ENCODE data around the gene THTPA.

THTPA gene, protein sequence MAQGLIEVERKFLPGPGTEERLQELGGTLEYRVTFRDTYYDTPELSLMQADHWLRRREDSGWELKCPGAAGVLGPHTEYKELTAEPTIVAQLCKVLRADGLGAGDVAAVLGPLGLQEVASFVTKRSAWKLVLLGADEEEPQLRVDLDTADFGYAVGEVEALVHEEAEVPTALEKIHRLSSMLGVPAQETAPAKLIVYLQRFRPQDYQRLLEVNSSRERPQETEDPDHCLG

DNA sequence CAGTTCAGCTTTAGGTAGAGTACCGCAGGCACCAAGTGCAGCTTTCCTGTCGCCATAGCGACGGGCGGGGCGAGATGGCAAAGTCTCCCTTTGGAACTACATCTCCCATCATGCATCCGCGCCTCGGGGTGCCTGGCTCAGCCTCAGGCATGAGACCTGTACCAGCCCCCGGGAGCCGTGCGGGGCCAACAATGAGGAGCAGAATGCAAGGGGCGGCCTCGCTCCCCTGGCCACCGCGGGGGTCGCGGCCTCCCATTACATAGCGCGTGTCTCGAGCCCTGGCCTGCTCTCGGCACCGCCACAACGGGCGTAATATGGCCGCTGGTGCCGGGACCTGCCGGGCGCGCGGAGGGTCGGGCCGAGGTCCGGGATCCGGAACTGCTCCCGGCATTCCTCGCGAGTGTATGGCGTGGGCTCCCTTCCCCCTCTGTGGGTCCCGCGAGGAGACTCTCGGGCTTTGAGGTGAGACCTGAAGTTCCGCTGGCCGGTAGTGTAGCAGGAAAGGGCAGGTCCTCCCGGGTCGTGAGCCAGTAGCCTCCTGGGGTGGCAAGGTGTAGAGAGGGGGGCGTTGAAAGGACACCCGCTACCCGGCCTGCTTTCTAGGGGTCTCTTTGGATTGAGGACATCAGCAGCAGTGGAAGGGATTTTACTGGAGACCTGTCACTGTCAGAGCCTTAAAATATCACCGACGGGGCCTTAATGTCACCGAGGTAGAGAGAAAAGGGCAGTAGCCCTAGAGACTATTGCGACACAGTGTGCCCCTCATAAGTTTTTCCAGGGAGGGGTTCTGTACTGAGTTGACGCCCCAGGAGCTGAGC lies at the start of gene THTPA:
Gene THTPA (plus strand): TSS at position 390 of the 818 bp plus-strand sequence. CDS start 487 bp downstream, outside the sequence.
- DNase-seq (ENCODE audit: low read depth in 1 of 2, low spot score in 1 of 2), result peak; percentile 82 to 84

DNA sequence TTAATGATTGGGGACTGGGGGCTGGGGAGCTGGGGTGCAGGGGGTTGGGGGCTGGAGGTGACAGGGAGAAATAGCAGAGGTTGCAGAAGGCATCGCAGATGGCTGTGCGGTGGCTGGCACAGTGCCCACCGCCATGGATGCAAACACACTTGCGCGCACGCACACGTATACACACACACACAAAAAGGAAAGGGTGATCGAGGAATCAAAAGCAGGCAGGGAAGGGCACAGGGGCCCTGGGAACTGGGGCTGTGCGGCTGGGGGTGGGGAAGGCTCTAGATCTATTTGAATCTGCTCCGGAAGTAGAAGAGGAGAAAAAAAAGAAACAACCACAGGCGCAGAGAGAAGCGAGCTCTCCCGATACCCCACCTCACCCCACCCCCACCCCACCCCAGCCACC lies 43.9 kb upstream of the THTPA start:
- no peak for DNase-seq (ENCODE audit: low read depth in 1 of 2, low spot score in 1 of 2)

DNA sequence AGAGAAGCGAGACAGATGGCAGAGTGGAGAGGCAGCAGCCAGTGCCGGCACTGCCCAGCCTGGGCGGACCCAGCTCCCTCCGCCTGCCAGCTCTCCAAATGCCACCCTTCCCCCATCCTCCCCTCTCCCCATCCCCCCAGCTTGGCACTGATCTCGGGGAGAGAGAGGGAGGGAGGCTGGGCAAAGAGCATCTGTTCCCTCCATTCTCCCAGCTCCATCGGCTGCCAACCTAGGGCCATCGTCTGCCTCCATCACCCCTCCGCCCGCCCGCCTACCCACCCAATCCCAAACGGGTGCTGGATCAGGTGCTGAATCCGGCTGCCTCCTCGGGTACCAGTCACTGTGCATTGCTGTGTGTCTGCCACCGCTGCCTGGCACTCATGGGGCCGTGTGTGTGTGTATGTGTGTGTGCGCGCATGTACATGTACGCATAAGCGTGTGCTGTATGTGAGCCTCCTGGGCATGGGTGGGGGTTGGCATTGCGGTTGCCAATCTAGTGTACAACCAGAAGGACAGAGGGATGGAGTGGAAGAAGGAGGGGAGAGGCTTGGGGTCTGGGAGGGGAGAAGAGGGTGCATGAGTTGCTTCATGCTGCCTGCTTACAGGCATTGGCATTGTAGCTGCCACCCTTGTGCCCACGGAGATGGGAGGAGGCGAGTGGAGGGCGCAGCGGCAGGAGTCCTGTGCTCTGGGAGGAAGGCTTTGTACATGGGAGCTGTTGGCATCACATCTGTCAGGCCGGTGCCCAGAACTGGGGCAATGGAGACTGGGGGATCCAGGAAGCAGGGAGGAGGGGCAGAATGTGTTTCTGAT lies 42.9 kb upstream of the THTPA start:
- no peak for DNase-seq (ENCODE audit: low read depth in 1 of 2, low spot score in 1 of 2)

DNA sequence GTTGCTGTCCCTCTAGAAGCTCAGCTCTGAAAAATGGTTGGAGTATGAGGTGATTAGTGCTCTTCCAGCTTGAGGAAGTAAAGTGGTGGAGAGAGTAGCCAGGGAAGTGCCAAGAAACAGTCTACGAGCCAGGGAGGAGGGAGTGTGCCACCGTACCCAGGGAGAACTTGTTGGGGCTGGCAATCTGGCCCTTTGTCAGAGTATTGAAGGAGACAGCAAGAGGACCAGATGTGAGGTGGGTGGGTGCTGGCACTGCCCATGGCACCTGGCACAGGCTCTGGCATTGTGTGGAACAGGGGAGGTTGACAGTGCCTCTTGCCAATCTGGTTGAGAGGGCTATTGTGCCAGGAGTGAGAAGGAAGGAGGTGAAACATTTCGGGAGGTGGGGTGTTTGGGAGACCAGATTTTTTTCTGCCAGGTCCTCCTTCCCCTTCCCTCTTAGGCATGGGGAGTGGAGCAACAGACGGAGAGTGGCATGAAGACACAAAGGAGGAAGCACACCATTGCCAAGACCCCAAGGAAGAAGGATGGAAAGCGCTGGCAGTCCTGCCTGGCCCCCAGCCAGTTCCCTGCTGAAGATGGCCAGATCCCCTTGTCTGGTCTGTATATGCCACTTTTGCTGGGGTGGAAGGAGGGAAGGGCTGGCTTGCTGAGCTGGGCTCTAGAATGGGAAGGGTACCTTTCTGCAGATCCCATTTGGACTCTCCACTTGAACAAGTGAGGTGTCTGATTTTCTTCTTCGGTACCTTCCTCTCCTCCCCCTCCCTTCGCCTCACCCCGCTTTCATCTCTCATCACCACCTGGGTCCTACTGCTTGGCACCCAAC lies 42.0 kb upstream of the THTPA start:
- no peak for DNase-seq (ENCODE audit: low read depth in 1 of 2, low spot score in 1 of 2)

DNA sequence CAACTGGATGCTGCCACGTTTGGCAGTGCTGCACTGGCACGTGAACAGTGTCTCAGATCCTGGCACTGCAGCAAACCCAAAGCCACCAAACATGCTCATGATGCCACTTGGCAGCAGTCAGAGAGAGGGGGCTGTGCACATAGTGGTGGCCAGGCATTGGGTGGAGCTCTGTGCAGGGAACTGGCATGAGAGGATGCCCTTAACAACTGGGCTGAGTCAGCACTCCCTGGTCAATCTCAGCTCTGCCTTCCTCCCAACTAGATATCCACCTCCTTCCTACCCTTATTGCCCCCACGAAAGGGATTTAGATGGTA lies 41.5 kb upstream of the THTPA start:
- no peak for DNase-seq (ENCODE audit: low read depth in 1 of 2, low spot score in 1 of 2)

DNA sequence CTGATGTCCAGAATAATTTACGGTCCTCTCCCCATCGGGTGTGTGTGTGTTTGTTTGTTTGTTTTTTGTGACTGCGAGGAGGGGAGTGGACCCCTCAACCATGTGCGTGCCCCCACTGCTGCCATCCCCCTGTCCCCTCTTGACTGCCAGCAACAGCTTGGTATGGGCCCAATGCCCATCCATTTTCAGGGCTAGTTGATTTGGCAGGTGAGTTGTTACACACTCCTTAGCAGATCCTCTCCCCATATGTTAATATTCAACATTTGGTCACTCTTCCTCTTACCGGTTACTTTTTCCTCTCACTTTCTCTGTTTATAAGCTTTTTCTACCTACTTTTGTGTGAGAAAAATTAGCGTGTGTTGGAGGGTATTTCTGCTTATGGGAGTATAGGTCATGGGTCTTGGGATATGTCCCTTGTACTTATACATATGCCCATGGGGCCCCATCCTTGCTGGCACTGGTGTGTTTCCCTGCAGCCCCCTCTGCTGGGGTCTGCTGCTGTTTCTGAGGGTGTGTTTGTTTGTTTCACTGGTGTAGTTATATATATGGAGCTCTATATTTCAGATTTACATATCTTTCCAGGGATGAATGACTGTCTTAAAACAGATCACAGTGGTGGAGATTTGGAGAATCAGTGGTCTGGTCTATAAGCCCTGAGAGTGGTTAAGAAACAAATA lies 38.3 kb upstream of the THTPA start:
- no peak for DNase-seq (ENCODE audit: low read depth in 1 of 2, low spot score in 1 of 2)

DNA sequence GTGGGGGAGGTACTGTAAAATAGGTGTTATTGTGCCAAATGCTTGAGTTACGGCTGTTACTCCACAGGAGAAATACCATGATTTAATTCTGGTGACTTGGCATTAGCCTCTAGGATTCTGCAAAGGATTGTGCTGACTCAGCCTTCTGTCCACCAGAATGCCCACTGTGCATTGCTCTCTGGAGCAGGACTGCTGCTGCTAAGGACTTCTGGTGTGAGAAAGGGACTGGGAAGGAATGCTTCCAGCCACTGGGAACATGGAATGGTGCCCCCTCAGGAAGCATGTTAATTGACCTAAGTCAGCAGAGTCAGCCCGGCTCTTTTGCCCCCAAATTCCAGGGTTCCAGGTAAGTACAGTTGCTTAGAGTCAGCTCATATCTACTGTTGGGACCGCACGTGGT lies 37.4 kb upstream of the THTPA start:
- DNase-seq (ENCODE audit: low read depth in 1 of 2, low spot score in 1 of 2), result no peak

DNA sequence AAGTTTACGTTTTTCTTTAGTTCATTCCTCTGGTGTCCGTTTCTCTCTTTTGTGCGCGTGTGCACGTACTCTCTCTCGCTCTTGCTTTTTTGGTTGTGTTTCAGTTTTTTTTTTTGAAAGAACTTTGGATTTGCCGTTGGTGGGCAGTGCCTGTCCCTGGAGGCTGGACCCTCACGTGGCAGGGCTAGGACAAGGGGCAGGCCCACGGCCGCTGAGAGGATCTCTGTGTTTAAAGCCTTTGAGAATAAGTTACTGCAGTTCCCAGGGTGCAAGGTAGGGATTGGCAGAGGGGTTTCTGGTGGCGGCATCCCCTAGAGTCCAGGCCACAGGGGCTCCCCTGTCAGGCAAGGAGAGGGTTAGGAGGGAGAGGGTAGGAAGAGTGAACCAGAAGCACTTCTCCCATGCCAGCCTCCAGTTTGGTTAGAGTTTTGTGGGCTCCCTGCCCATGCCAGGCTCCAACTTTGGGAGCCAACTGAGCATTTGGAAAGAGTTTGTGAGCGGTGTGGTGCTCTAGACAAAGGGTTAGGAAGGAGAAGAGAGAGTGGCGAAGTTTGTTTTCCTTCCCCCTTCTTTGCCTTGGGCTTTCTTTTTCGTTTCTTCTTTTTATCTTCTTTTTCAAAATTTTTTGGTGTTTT lies 35.1 kb upstream of the THTPA start:
- no peak for DNase-seq (ENCODE audit: low read depth in 1 of 2, low spot score in 1 of 2)

DNA sequence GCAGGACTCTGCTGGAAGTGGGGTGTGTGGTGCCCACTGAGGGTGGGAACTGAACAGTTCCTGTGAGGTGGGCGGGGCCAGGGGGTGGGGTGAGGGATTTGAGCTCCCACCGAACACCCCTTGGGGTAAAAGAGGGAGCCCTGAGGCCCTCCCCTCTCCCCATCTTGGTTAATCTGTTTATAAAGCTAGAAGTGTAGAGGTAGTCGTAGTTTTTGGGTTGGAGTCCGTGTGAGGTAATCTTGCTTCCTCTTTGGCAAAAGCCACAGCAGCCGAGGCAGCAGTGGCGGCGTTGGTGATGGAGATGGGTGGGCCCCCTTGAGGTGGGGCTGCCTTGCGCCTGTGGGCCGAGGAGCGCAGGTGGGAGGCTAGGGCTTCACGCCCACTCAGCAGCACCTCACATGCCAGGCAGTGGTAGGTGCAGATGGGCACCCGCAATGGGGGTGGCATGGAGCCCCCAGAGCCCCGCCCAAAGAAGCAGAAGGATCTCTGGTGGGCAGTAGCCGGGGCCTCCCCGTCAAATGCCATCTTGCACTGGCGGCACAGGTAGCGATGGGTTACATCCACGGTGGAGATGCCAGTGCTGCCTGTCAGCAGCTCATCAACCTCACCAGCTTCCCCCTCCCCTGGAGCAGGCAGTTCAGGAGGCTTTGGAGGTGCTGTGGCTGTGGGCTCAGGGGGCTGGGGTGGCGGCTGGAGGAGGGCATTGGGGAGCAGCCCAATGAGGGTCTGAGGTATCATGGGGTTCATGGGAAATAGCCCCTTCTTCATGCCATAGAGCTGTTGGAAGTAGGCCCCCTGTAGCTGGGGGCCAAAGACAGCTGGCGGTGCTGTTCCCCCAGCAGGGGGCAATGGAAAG lies 34.1 kb upstream of the THTPA start:
- DNase-seq (ENCODE audit: low read depth in 1 of 2, low spot score in 1 of 2), result no peak

DNA sequence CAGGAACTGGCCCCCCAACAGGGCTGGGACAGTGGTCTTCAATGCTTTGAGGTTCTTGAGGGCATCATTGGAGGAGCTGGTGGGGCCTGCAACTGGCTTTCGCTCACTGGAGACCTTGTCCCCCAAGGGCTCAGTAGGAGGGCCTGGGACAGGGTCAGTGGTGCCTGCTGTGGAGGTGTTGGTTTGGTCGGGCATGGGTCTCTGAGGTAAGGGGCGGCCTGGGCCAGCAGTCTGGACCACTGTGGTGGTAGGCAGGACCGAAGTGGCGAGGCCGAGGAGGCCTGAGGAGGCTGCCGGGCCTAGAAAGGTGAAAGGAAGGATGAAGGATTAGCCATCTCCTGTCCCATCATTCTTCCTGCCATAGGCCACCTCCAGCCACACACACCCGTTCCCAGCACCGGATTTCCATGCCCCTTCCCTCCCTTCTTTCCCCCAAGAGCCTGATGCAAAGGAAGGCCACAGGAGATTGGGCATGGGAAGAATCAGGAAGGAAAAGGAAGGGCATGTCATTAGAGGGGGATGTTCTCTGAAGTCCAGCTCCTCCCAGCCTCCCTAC lies 33.4 kb upstream of the THTPA start:
- DNase-seq (ENCODE audit: low read depth in 1 of 2, low spot score in 1 of 2), result no peak

DNA sequence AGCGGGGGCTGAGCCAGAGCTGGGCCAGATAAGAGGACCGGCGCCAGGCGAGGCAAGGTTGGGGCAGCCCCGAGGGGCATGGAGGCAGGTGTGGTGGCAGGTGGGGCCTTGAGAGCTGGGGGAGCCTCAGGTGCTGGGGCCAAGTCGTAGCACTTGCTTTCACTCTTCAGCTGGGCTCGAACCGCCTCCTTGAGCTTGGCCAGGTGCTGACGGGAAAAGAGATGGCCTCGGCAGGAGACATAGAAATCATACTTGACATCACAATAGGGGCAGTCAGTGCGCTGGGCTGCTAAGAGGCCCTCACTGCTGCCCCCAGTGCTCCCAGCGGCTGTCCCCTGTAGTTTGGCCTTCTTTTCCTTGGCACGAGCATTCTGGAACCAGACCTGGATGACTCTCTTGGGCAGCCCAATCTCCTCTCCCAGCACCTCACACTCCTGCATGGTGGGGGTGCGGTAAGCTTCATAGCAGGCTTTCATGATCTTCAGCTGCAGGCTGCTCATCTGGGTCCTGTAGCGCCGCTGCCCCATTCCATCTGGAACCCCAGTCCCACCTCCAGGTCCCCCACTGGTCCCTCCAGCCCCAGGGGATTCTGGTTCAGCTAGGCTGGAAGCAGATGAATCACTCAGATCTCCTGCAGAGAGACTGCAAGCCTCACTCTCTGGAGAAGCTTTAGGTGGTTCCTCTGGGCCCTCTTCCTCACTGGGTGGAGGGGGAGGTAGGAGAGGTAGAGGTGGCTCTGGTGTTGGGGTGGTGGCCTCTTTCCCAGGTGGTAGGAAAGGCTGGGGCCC lies 32.6 kb upstream of the THTPA start:
- no peak for DNase-seq (ENCODE audit: low read depth in 1 of 2, low spot score in 1 of 2)

DNA sequence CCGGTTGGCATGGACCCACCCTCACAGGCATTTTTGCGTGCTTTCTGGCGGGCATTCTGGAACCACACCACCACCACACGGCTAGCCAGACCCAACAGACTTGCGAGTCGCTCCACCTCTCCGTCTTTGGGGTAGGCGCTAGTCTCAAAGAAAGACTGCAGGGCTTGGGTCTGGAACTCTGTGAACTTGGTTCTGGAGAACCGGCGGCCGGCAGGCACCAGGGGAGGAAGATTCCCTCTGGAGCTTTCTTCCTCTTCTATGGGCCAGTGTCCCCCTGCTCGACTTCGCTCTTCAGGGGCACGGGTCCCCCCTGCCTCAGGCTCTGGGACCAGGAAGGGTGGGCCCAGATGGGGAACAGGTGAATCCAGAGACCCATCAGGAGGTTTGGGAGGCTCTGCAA lies 31.1 kb upstream of the THTPA start:
- DNase-seq (ENCODE audit: low read depth in 1 of 2, low spot score in 1 of 2), result no peak

DNA sequence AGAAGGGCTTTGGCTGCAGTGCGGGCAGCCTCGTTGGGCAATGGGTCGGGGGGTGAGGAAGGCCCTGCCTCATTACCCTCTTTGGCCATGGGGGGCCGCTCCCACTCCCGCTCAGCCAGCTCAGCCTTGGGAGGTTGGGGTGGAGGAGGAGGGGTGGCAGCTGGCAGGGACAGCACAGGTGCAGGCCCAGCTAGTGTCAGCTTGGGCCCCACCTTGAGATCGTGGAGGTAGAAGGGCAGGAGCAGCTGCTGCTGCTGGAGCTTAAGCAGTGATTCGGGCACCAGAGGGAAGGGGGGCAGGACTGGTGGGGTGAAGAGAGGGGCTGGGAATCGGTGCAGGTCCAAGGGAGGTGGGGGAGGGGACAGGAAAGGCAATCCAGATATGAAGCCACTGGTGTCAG lies 30.5 kb upstream of the THTPA start:
- DNase-seq (ENCODE audit: low read depth in 1 of 2, low spot score in 1 of 2), result no peak

DNA sequence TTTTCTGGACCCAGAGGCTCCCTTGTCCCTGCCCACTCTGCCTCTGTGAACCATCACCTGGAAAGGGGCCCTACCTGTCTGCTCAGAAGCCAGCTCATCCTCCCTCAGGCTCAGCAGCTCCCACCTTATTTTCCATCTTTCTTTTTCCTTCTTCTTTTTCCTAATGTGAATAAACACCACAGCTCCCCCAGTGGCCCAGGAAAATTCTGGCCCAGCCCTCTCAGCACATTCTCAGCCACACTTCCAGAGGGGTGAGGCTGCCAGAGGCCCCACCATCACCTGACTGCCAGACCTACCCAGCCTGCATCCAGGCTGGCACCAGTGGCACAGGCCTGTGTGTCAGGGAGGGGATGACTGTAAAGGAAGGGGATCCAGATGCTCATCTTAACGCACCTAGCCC lies 27.5 kb upstream of the THTPA start:
- DNase-seq (ENCODE audit: low read depth in 1 of 2, low spot score in 1 of 2), result no peak

DNA sequence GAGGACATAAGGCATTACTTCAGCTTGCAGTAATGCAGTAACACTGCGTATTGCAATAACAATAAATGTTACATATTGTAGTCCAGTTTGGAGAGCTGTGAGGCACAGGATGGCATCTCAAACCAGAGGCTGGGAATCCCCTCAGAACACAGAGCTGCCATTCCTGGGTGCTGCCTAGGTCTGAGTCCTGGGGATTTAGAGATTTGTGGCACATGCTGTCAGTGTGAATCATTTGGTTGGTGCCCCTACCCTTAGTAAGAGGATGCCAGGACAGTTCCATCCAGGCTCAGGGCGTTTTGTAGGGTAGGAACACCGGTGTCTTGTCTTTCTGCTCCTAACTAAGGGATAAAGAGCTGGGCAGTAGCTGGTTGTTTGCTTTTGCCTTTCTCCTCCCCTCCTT lies 27.1 kb upstream of the THTPA start:
- no peak for DNase-seq (ENCODE audit: low read depth in 1 of 2, low spot score in 1 of 2)

DNA sequence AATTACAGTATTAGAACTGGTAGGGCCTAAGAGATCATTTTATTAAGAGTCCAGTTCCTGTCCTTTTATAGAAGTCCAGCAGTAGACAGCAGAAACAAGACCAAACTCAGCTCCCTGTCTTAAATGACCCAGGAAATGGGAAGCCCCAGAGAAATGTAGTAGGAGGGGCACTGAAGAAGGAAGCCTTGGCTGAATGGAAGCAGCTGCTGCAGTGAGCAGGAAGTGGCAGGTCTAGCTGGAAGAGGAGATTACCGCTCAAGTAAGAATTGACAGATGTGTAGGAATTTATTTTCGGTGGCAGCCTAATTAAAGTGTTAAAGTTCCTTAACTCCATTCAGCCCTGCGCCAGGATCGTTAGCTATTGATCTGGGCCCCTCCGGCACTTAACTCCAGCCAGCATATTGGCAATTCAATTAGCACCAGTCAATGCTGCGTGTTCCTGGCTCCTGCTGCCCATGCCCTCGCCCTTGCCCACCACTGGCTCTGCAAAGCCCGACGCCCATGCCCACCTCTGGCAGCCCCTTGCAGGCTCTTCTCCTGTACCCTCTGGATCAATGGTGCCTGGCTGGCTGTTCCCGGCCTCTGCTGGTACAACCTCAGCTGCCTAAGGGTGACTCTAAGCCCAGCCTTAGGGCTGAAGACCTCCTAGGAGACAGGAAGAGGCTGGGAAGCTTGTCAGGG lies 25.6 kb upstream of the THTPA start:
- no peak for DNase-seq (ENCODE audit: low read depth in 1 of 2, low spot score in 1 of 2)

DNA sequence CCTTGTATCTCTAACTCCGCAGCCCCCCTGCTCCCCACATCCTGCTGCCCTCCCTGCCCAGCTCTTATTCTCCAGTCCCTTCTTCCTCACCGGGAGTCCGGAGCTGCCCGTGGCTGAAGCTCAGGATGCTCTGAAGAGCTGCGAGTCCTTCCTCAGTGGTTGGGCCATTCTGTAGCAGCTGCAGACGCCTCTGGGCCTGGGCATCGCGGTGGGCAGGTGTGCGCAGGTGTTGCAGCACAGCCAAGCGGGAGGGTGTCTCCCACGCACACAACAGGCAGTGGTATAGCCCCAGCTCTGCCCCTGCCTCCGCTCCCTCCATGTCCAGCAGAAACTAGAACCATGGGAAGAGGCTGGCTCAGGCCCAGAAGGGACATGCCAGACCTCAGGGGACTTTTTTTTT lies 24.7 kb upstream of the THTPA start:
- no peak for DNase-seq (ENCODE audit: low read depth in 1 of 2, low spot score in 1 of 2)

DNA sequence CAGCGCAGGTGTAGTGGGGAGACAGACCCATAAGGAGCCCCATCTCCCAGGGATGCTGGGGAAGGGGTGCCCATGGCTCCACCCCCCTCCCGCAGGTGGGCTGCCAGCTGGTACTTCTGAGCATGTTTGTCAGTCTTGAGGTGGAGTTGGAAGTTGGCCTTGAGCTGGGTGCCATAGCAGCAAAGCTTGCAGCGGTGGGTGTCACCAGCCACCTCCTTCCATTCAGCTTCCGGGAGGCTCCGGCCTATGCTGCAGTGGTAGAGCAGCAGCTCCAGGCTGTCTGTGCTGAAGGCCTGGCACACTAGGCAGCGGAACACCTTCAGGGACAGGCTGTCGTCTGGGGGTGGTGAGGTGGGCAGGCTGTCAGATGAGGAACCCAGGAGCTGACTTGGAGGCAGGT lies 23.4 kb upstream of the THTPA start:
- no peak for DNase-seq (ENCODE audit: low read depth in 1 of 2, low spot score in 1 of 2)
